GM19395 (cell line): ENCODE data around the gene TNFAIP6.
"Not testable (repeated sequence)": the region's sequence is repeated elsewhere in the genome, so short reads cannot be mapped to it uniquely, and the experiment has no call there.

Experiments
- ATAC-seq: cut with Tn5 transposase; IDR thresholded peaks from one replicate; pipeline ENCODE4 v1.9.1; 2021; ENCODE audit warnings: mild to moderate bottlenecking, moderate library complexity; ENCODE audit not compliant: unreplicated experiment

Gene TNFAIP6

DNA sequence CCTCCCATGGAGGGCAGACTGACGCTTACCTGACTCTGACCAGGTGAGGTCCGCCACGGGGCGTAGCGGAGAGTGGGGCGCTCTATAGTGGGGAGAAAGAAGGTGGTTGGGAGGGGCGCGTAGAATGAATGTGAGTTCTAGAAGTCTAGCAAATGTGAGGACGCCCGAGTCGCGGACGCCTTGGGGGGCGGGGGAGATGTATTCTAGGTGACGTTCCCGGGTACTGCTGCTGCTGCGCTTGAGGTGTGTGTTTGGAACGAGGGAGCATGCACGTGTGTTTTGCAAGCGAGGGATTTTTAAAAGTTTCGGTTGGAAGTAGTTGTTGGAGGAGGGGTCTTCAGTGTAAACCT lies 53.1 kb downstream of the TNFAIP6 start:
- ATAC-seq: peak; percentile 38

DNA sequence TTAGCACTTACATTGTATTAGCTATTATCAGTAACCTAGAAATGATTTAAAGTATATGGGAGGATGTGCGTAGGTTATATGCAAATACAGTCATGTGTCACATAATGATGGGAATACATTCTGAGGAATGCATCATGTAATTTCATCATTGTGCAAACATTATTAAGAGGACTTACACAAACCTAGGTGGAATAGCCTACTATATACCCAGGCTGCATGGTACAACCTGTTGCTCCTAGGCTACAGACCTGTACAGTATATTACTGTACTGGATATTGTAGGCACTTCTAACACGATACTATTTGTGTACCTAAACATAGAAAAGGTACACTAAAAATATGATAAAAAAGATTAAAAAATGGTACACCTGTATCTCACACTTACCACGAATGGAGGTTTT lies 60.3 kb downstream of the TNFAIP6 start:
- ATAC-seq: no peak

- ATAC-seq: not testable (repeated sequence)
These were observed 64.3 kb downstream of the TNFAIP6 start for GRCh38 chr2:151421681-151422080.

- peak; percentile 76 for ATAC-seq
These were observed 65.6 kb downstream of the TNFAIP6 start for GRCh38 chr2:151422917-151423439.

DNA sequence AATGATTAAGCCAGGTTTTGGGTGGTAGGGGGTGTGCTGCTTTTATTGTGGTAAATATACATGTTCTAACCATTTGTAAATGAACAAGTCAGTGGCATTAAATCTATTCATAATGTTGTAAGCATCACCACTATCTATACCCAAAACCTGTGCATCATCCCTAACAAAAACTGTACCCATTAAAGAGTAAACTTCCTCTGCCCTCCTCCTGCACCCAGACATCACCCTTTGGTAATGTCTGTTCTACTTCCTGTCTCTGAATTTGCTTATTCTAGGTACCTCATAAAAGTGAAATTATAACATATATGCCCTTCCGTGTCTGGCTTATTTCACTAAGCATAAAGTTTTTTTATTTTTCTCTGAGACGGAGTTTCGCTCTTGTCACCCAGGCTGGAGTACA lies 66.4 kb downstream of the TNFAIP6 start:
- no peak for ATAC-seq
